GM19438 (cell line): ENCODE data around the gene SYNE2.

Experiments used
- ATAC-seq: cut with Tn5 transposase; IDR thresholded peaks from one replicate; pipeline ENCODE4 v1.9.1; 2021; ENCODE audit warnings: low read depth; ENCODE audit not compliant: unreplicated experiment

SYNE2 gene

DNA sequence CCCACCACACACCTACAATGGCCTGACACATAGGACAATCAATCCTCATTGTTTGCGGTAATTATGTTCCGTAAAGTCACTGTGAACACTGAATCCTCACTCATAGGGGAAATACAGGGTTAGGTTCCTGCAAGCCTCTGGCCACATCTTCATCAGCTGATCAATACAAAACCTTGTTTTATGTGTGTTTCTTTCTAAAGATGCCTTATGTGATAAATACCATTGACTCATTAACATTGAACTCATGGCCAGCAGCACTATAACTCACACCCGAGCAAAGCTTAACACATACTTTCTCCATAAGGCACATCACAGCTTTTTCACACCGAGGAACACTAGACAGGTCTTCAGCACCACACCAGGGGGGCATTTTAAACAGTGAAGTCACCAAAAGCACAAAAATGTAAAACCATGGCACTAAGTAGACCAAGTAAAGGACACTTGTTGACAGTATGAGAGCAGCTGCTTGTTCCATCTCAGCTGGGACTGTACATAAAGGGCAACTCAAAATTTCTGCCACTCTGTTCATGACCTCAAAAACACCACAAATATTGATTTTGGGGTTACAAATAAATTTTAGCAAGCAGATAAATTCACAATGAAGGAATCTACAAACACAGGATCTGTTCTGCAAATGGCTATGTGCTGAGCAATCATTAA, 380.9 kb downstream of the SYNE2 start:
- no peak for ATAC-seq

GRCh38 chr14:64234877-64235651, 382.3 kb downstream of the SYNE2 start:
- ATAC-seq: no peak

- ATAC-seq: peak; percentile 68
Measured at GRCh38 chr14:64235652-64236640, 383.1 kb downstream of the SYNE2 start.

DNA sequence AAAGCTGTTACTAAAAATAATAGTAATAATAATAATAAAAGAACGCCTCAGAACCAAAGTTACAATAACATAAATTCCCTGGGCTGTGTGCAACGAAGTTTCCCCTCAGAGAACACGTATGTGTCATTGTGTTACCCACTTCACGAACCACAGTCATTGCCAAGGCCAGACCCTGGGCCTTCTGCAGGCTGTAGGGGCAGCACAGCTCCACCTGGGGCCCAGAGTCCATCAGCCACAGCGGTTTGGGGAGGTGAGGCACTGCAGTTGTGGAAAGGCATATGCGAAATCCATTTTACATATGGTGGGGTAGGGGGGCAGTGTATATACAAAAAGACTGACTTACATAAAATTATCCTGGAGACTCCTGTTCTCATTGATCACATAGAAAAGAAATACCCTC, 385.2 kb downstream of the SYNE2 start:
- no peak for ATAC-seq

DNA sequence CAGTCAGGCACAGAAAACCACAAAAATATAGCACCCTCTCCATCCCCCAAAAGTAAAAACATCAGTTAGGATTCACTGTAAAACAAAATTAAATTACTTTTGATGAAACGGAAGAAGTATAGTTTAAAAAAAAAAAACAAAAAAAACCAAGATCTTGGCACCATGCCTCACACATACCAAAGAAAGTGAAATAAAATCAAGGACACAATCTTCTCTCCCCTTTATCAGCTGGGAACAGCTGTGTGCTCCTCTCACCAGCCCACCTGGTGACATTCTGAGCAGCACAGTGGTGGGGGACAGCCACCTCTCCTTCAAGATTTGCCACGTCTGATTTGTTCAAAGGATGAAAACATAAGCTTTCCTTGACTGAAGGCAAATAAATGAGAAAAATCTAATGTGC, 385.8 kb downstream of the SYNE2 start:
- ATAC-seq: no peak

DNA sequence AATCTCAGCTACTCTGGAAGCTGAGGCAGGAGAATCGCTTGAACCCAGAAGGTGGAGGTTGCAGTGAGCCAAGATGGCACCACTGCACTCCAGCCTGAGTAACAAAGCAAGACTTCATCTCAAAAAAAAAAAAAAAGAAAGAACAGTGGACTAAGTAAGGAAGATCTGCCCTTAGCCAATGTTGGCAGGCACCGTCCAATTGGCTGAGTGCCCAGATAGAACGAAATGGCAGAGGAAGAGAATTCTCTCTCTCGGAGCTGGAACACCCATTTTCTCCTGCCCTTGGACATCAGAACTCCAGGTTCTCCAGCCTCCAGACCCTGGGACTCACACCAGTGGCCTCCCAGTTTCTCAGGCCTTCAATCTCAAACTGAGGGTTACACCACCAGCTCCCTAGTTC, 391.5 kb downstream of the SYNE2 start:
- ATAC-seq: no peak

GRCh38 chr14:64245491-64245890, 392.7 kb downstream of the SYNE2 start:
- ATAC-seq: no peak

DNA sequence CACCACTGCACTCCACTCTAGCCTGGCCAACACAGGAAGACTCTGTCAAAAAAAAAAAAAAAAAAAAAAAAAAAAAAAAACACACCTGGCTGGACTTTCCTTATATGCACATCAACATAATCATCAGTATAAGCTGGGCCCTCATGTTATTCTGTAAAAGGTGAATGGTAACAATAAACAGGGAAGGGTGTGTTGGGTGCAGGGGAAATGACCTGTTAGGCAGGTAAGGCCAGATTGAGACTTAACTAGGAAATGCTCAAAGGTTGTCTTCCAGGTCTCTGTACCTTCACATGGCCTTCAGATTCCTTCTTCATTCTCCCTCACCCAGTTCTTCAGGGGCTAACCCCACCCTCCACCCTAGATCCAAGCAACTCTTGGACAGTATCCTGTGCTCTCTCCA, 393.9 kb downstream of the SYNE2 start:
- no peak for ATAC-seq

GRCh38 chr14:64247195-64247594, 394.4 kb downstream of the SYNE2 start:
- no peak for ATAC-seq

- ATAC-seq: no peak
Measured at GRCh38 chr14:64248689-64249088, 395.9 kb downstream of the SYNE2 start.

DNA sequence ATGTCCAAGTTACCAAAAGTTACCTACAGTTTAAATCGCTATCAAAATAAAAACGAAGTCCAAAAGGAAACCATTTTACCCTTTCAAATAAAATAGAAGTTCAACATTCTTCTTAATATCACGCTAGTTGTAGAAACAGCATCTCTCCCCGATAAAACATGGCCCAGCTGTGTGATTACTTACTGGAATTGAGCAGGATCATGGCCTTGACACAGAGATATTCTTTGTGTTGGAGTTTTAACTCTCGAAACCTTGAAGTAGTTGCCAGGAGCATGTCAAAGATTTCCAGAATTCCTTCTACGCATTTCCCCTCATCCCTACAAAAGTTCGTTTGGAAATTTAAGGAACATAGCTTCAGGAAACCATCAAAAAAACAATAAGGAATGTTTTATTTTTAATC, 396.6 kb downstream of the SYNE2 start:
- no peak for ATAC-seq

DNA sequence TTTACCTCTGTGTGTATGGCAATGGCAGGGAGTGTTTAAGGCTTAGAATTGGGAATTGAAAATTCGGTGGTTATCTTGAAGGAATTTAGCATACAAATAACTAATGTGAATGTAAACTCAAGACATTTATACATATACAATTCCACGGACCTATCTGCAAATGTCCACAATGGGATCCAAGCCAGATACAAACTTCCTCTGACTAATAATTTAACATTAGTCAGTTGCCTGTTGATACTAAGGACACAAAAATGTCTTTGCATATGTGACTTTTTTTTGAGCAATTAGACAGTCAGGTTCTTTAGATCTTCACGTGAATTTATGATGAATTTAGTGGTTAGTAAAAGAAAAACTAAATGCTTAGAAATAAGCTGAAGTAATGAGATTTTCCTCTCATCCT, 400.9 kb downstream of the SYNE2 start:
- ATAC-seq: no peak

GRCh38 chr14:64255756-64256155, 403.0 kb downstream of the SYNE2 start:
- no peak for ATAC-seq

- ATAC-seq: no peak
Measured at GRCh38 chr14:64260418-64260817, 407.6 kb downstream of the SYNE2 start.

GRCh38 chr14:64265222-64265621, 412.4 kb downstream of the SYNE2 start:
- no peak for ATAC-seq

DNA sequence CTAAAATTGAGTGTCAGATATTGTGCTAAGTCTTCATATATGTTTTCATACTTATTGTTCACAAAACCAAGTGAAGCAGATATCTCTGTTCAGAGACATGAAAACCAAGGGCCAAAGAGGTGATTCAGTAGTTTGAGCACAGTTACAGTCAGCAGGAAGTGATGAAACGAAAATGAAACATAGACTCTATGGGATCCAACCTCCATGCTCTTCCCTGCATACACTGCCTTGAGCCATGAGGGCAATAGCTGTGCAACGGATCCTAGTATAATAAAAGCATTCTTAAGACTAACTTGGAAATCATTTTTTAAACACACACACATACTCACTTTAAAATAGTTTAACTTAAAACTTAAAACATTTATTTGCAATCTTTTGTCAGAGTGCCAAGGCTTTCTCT, 413.4 kb downstream of the SYNE2 start:
- no peak for ATAC-seq

DNA sequence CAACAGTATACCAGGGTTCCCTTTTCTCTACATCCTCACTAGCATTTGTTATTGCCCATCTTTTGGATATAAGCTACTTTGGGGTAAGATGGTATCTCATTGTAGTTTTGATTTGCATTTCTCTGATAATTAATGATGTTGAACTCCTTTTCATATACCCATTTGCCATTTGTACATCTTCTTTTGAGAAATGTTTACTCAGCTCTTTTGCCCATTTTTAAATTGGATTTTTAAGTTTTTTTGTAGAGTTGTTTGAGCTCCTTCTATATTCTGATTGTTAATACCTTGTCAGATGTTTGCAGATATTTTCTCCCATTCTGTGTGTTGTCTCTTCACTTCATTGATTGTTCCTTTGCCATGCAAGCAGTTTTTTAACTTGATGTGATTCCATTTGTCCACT, 419.2 kb downstream of the SYNE2 start:
- no peak for ATAC-seq
